Kidney epithelial cell (primary cell): Measurements from ENCODE around the gene RBM19. TPM values are rescaled to one million over a fixed set of nuclear protein-coding genes. Genes with fewer than 3 reads are reported as not detected.
A peak's percentile ranks its signal among the peaks of the same experiment; 100 is the strongest.

Source experiments
- DNase-seq: peaks from one replicate; pipeline ENCODE4 v3.0.0-alpha.2; 2010; ENCODE audit warnings: low read depth
- H3K27me3 ChIP-seq: 2 replicates; pipeline ENCODE4 v1.6.0; 2011; ENCODE audit warnings: low read length; ENCODE audit not compliant: control insufficient read depth, insufficient read depth
- H3K36me3 ChIP-seq: 2 replicates; pipeline ENCODE4 v1.5.1; 2011; ENCODE audit warnings: low read length; ENCODE audit not compliant: control insufficient read depth, insufficient read depth
- H3K4me3 ChIP-seq: 2 replicates; pipeline ENCODE4 v1.5.1; 2011; ENCODE audit warnings: low read depth, mild to moderate bottlenecking, control low read depth, low read length
- CTCF ChIP-seq: IDR thresholded peaks from 2 replicates; pipeline ENCODE4 v1.5.1; 2011; ENCODE audit warnings: mild to moderate bottlenecking, moderate library complexity, low read length, control low read depth, inconsistent platforms; ENCODE audit not compliant: insufficient read depth, poor library complexity, severe bottlenecking
- total RNA-seq: library from RNA; depleted of rRNA; stranded (reverse); fragments of >200 nt; gene quantifications from 2 replicates; pipeline ENCODE4 v1.2.3, GENCODE V29; 2015

RBM19 gene
- total RNA-seq, 1 donor from 2014 or later: 30.9 TPM

GRCh38 chr12:113819495-113819894 lies 146.6 kb downstream of the RBM19 start:
- Histone ChIP-seq H3K27me3 (no peaks in the 10 kb centered on the region), H3K36me3 (no peaks in the 10 kb centered on the region), H3K4me3 (no peak overlapping the region)
- no peak for TF ChIP-seq CTCF
- DNase-seq: no peak

- no peak for DNase-seq
- Histone ChIP-seq H3K36me3 (no peaks in the 10 kb centered on the region), H3K4me3 (no peak overlapping the region), H3K27me3 (no peaks in the 10 kb centered on the region)
- peak; percentile 42 for TF ChIP-seq CTCF
These were observed 147.3 kb downstream of the RBM19 start for GRCh38 chr12:113818833-113819232.

DNA sequence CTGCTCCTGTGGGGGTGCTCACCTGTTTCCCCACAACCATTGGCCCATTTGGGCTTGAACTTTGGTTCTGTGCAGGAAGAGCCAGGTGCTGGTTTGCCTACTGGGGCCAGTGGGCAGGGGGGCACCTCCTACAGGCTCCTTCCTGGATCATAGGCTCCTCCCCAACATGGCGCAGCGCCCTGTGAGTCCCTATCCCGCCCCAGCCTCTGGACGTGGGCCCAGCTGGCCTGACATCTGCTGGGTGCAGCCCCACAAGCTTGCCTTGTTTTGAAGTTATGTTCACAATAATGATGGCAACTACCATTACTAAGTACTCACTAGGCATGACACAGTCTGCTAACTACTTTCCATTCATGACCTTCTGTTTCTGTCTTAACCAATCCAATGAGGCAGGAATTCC lies 147.8 kb downstream of the RBM19 start:
- TF ChIP-seq CTCF: no peak
- Histone ChIP-seq H3K36me3 (no peaks in the 10 kb centered on the region), H3K27me3 (no peaks in the 10 kb centered on the region), H3K4me3 (no peak overlapping the region)
- DNase-seq: no peak

DNA sequence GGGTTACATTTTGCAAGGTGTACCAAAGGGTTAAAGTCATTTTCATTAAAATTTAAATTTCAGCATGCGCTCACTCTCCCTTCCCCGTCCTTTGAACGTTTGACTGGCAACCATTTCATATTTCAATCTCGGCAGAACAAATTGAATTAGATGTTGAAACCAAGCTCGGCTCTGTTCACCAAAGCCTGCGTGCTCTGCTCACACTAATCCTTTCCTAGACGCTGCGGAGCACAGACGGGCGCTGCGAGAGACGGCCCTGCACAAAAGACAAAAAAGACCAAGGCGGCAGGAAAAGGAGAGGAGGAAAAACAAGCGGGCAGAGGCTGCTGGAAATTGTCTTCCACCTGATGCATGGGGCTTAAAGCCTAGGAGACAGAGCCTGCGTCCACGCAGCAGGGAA lies 149.3 kb downstream of the RBM19 start:
- no peak for TF ChIP-seq CTCF
- Histone ChIP-seq H3K27me3 (no peaks in the 10 kb centered on the region), H3K4me3 (no peak overlapping the region), H3K36me3 (no peaks in the 10 kb centered on the region)
- DNase-seq: no peak

DNA sequence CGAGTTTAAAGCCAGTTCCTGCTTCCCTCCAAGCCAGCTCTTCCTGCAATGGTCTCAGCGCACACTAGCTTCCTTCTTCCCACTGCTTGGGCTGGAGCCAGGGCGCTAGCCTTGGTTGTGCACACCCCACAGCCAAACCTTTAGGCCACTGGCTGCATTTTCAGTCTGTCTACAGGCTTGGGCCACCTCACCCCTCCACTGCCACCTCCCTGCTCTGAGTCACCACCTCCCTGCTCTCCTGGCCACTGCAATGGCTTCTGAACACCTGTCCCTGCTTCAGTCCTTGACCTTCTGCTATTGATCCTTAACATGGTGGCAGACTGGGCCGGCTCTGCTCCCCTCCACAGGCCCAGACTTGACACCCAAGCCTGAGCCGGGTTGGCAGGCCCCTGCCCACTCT lies 151.1 kb downstream of the RBM19 start:
- Histone ChIP-seq H3K27me3 (no peaks in the 10 kb centered on the region), H3K36me3 (no peaks in the 10 kb centered on the region), H3K4me3 (no peak overlapping the region)
- TF ChIP-seq CTCF: no peak
- DNase-seq: no peak

DNA sequence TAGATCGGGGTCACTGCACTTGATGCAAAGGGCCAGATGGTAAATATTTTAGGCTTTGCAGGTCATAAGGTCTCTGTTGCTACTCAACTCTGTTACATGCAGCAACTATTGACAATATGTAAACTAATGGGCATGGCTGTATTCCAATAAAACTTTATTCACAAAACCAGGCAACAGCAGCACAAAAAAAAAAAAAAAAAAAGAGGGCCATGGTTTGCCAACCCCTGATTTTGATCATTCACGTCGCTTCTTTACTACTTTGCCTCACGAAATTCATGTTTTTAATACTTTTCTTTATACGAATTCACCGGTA lies 152.9 kb downstream of the RBM19 start:
- no peak for DNase-seq
- no peak for TF ChIP-seq CTCF
- H3K4me3 ChIP-seq: no peak overlapping the region
- H3K27me3 ChIP-seq: no peaks in the 10 kb centered on the region
- H3K36me3 ChIP-seq: no peaks in the 10 kb centered on the region
